Measurements from ENCODE around the gene DNAJB11. TPM values are rescaled to one million over a fixed set of nuclear protein-coding genes. Genes with fewer than 3 reads are reported as not detected.

Gene DNAJB11
- total RNA-seq, 1 donor from 2014 or later = 94.5 TPM

DNA sequence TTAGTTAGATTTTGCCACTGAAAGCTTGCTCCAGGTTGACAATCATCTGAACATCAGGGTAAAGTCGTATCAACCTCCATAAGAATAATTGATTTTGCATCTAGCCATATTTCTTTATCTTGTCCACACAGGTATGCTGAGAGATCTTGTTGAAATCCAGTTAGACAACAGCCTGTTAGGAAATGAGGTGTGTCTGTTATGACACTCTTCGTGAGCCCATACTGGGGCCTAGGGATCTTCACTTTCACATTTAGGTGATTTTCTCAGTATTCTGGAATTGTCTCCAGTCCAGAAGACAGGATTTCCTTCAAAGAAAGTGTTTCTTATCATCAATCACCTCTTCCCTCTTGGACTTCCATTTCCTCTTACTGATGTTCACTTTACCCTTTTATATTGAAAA, 18.1 kb downstream of the DNAJB11 start:
- DNase-seq (ENCODE audit: low read depth) = peak; percentile 90
- Histone ChIP-seq H3K4me3 (ENCODE audit: low read depth, low read length) (no peak overlapping the region), H3K27me3 (ENCODE audit: control insufficient read depth, insufficient read depth, low read length) (no peaks in the 10 kb centered on the region), H3K36me3 (ENCODE audit: control insufficient read depth, insufficient read depth, low read length) (peaks cover 2% of the 10 kb centered on the region)
- TF ChIP-seq, protein P1, sequence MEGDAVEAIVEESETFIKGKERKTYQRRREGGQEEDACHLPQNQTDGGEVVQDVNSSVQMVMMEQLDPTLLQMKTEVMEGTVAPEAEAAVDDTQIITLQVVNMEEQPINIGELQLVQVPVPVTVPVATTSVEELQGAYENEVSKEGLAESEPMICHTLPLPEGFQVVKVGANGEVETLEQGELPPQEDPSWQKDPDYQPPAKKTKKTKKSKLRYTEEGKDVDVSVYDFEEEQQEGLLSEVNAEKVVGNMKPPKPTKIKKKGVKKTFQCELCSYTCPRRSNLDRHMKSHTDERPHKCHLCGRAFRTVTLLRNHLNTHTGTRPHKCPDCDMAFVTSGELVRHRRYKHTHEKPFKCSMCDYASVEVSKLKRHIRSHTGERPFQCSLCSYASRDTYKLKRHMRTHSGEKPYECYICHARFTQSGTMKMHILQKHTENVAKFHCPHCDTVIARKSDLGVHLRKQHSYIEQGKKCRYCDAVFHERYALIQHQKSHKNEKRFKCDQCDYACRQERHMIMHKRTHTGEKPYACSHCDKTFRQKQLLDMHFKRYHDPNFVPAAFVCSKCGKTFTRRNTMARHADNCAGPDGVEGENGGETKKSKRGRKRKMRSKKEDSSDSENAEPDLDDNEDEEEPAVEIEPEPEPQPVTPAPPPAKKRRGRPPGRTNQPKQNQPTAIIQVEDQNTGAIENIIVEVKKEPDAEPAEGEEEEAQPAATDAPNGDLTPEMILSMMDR (IDR thresholded peaks at IDR 0.05; ENCODE audit: insufficient read depth, low read length, severe bottlenecking) = no peak
- peak; percentile 50 for FAIRE-seq

- H3K27me3 ChIP-seq (ENCODE audit: control insufficient read depth, insufficient read depth, low read length) = no peaks in the 10 kb centered on the region
- peaks cover 2% of the 10 kb centered on the region for H3K36me3 ChIP-seq (ENCODE audit: control insufficient read depth, insufficient read depth, low read length)
- DNase-seq (ENCODE audit: low read depth) (peak; percentile 42), FAIRE-seq (no peak)
- H3K4me3 ChIP-seq (ENCODE audit: low read depth, low read length) = no peak overlapping the region
- TF ChIP-seq, protein P1 (IDR thresholded peaks at IDR 0.05; ENCODE audit: insufficient read depth, low read length, severe bottlenecking) = peak; percentile 14
Observed at GRCh38 chr3:186589121-186589520, 18.6 kb downstream of the DNAJB11 start.

DNA sequence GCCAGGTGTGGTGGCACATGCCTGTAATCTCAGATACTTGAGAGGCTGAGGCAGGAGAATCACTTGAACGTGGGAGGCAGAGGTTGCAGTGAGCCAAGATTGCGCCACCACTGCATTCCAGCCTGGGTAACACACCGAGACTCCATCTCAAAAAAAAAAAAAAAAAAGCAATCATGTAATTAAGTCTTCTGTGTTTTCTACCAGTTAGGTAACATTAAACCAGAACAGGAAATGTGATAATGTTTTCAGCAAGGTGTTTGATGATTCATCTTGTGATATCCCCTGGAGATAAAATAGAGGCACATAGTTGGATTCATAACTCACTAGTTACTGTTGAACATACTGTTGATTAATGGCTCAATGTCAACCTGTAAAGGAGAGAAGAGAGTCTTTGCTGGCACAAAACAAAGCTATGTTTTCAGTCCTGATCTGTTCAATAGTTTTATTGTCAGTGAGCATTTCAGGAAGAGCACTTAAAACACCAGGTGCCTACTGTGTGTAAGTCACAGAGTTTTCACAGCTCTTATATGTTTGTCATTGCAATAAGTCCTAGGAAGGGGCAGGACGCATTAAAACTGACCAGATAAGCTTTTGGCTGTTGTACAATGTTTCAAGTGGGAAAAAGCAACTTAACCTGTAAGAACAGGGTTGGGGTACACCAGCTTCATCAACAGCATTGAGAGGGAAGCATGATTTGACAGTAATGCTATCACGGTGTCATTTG, 19.5 kb downstream of the DNAJB11 start:
- TF ChIP-seq, protein P1 (IDR thresholded peaks at IDR 0.05; ENCODE audit: insufficient read depth, low read length, severe bottlenecking) = no peak
- H3K27me3 ChIP-seq (ENCODE audit: control insufficient read depth, insufficient read depth, low read length) = no peaks in the 10 kb centered on the region
- H3K4me3 ChIP-seq (ENCODE audit: low read depth, low read length) = no peak overlapping the region
- peaks cover 2% of the 10 kb centered on the region for H3K36me3 ChIP-seq (ENCODE audit: control insufficient read depth, insufficient read depth, low read length)
- FAIRE-seq (no peak), DNase-seq (ENCODE audit: low read depth) (peak; percentile 99)

DNA sequence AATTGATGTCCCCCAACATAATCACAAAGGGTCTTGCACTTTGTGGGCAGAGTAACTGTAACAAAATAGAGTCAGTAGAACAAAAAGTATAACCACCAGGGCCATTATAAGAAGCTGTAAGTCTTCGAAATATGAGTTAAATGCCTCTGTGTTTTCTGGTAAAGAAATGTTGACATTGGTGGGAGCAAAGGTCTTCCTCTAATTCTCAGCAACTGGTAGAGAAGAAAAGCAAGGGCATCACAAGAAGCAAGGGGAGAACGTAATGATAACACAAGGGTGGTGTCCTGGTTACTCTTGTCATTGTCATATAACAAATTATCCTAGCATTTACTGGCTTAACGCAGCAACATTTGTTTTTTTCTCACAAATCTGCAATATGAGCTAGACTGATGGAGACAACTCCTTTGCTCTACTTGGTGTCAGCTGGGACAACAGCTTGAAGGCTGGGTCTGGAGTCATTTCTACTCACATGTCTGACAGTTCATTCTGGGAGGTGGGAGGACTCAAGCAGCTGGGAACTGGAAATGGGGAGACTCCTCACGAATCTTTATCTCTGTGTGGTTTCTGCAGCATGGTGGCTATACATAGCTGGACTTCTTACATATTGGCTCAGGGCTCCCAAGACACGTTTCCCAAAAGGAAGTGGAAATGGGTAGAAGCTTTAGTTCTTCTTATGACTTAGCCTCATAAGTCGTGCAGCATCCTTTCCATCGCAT, 20.2 kb downstream of the DNAJB11 start:
- no peak overlapping the region for H3K4me3 ChIP-seq (ENCODE audit: low read depth, low read length)
- DNase-seq (ENCODE audit: low read depth) (no peak), FAIRE-seq (peak; percentile 40)
- TF ChIP-seq, protein P1 (IDR thresholded peaks at IDR 0.05; ENCODE audit: insufficient read depth, low read length, severe bottlenecking) = no peak
- H3K27me3 ChIP-seq (ENCODE audit: control insufficient read depth, insufficient read depth, low read length) = no peaks in the 10 kb centered on the region
- peaks cover under 1% of the 10 kb centered on the region for H3K36me3 ChIP-seq (ENCODE audit: control insufficient read depth, insufficient read depth, low read length)

DNA sequence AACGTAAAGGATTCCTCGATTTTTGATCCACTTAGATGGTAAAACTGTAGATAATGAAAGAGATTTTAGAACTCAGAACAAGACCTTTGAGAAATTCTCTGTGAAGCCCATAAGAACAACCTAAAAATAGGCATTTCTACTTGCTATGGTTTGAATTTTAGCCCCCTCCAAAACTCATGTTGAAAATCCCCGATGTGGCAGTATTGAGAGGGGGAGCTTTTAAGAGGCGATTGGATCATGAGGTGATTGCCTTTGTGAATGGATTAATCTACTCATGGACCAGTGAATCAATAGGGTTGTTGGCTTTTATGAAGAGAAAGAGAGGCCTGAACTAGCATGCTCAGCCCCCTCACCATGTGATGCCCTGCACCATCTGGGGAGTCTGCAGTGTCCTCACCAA, 22.2 kb downstream of the DNAJB11 start:
- DNase-seq (ENCODE audit: low read depth) = no peak
- Histone ChIP-seq H3K36me3 (ENCODE audit: control insufficient read depth, insufficient read depth, low read length) (no peaks in the 10 kb centered on the region), H3K27me3 (ENCODE audit: control insufficient read depth, insufficient read depth, low read length) (no peaks in the 10 kb centered on the region), H3K4me3 (ENCODE audit: low read depth, low read length) (no peak overlapping the region)
- TF ChIP-seq, protein P1 (IDR thresholded peaks at IDR 0.05; ENCODE audit: insufficient read depth, low read length, severe bottlenecking) = no peak
- no peak for FAIRE-seq
